Panc1 (cell line): ENCODE results near the gene MAPRE2. TPM values are rescaled to one million over a fixed set of nuclear protein-coding genes. Genes with fewer than 3 reads are reported as not detected.

ENCODE experiments used
- ATAC-seq: fragments of 200-7000 bp; cut with Tn5 transposase; 2 replicates; pipeline ENCODE4 v1.9.1; 2020; ENCODE audit warnings: mild to moderate bottlenecking, moderate library complexity
- BruUV-seq: library from RNA; stranded (reverse); fragments of 400-500 nt; replicated peaks from 2 replicates; lab custom pipeline; 2021; lab: Mats Ljungman, UMichigan
- CTCF ChIA-PET: fragments of 300-600 bp; sonication (Branson Sonifier 250); formaldehyde crosslinking; loops from one replicate; lab custom pipeline; 2022; ENCODE audit warnings: antibody characterized with exemption; lab: Charles Lee
- POLR2A ChIA-PET: fragments of 300-600 bp; sonication (Branson Sonifier 250); formaldehyde crosslinking; loops from one replicate; lab custom pipeline; 2022; ENCODE audit warnings: antibody characterized with exemption; lab: Charles Lee
- DNase-seq: peaks from one replicate; pipeline ENCODE4 v3.0.0-alpha.2; 2010; ENCODE audit warnings: low read depth, low spot score
- H3K27ac ChIP-seq: 2 replicates; pipeline ENCODE4 v1.5.1; 2011; ENCODE audit warnings: mild to moderate bottlenecking, low read length, inconsistent platforms
- H3K27me3 ChIP-seq: fragments of 200-500 bp; sonication (Bioruptor generic); 2 replicates; pipeline ENCODE4 v1.6.0; 2014; ENCODE audit warnings: low read length, inconsistent platforms; ENCODE audit not compliant: control insufficient read depth, insufficient read depth
- H3K36me3 ChIP-seq: fragments of 200-500 bp; sonication (Bioruptor generic); 2 replicates; pipeline ENCODE4 v1.5.1; 2014; ENCODE audit warnings: inconsistent platforms, mild to moderate bottlenecking, low read length, moderate library complexity; ENCODE audit not compliant: control insufficient read depth, insufficient read depth
- H3K4me1 ChIP-seq: 2 replicates; pipeline ENCODE4 v1.5.1; 2011; ENCODE audit warnings: inconsistent platforms, mild to moderate bottlenecking, low read length, moderate library complexity; ENCODE audit not compliant: control insufficient read depth, insufficient read depth
- H3K4me3 ChIP-seq, 2 experiments: 2 replicates each; pipeline ENCODE4 v1.5.1; 2011 to 2012; ENCODE audit warnings: low read depth in 2 of 2, low read length in 2 of 2, mild to moderate bottlenecking in 2 of 2, inconsistent platforms in 1 of 2, moderate library complexity in 1 of 2
- H3K9me3 ChIP-seq: fragments of 200-500 bp; sonication (Bioruptor generic); 2 replicates; pipeline ENCODE4 v1.5.1; 2014; ENCODE audit warnings: low read depth, mild to moderate bottlenecking, inconsistent platforms, low read length, moderate library complexity; ENCODE audit not compliant: control insufficient read depth, insufficient read depth
- POLR2AphosphoS5 ChIP-seq: IDR thresholded peaks from 2 replicates; pipeline ENCODE4 v1.6.1; 2012; ENCODE audit warnings: mild to moderate bottlenecking, low read depth, low read length, moderate library complexity
- SIN3A ChIP-seq: IDR thresholded peaks from 2 replicates; pipeline ENCODE4 v1.6.1; 2012; ENCODE audit warnings: low read depth, mild to moderate bottlenecking, low read length, moderate library complexity, borderline replicate concordance; ENCODE audit not compliant: insufficient read depth
- TCF7L2 ChIP-seq: IDR thresholded peaks from 2 replicates; pipeline ENCODE4 v1.6.1; 2011; ENCODE audit warnings: mild to moderate bottlenecking, low read depth, low read length, inconsistent platforms
- in situ Hi-C: cut with HindIII; loops from 2 replicates; pipeline ENCODE4 v1.10.0; 2016; ENCODE audit warnings: low sequenced_read_pairs, low pct_unique_long_range_greater_than_20kb
- intact Hi-C: fragments of 100-400 bp; cut with micrococcal nuclease; formaldehyde crosslinking; loops from one replicate; pipeline ENCODE4 v1.10.0; 2022; ENCODE audit not compliant: unreplicated experiment
- total RNA-seq: library from RNA; stranded (reverse); gene quantifications from one replicate; pipeline ENCODE4 v1.2.1, GENCODE V29; 2021; ENCODE audit not compliant: unreplicated experiment
- TF ChIP-seq, protein P1 (sequence below), 2 experiments: IDR thresholded peaks; 2 replicates each; pipeline ENCODE4 v1.6.1; 2011 to 2012; ENCODE audit warnings: low read depth in 2 of 2, control low read depth in 1 of 2, low read length in 1 of 2, mild to moderate bottlenecking in 1 of 2, moderate library complexity in 1 of 2; ENCODE audit not compliant: insufficient read depth in 1 of 2
- TF ChIP-seq, protein P2 (sequence below): fragments of 450-650 bp; IDR thresholded peaks from 2 replicates; pipeline ENCODE4 v1.5.1; 2017; ENCODE audit warnings: mild to moderate bottlenecking

MAPRE2 gene
- total RNA-seq, 1 experiment from 2014 or later = 14.1 TPM

DNA sequence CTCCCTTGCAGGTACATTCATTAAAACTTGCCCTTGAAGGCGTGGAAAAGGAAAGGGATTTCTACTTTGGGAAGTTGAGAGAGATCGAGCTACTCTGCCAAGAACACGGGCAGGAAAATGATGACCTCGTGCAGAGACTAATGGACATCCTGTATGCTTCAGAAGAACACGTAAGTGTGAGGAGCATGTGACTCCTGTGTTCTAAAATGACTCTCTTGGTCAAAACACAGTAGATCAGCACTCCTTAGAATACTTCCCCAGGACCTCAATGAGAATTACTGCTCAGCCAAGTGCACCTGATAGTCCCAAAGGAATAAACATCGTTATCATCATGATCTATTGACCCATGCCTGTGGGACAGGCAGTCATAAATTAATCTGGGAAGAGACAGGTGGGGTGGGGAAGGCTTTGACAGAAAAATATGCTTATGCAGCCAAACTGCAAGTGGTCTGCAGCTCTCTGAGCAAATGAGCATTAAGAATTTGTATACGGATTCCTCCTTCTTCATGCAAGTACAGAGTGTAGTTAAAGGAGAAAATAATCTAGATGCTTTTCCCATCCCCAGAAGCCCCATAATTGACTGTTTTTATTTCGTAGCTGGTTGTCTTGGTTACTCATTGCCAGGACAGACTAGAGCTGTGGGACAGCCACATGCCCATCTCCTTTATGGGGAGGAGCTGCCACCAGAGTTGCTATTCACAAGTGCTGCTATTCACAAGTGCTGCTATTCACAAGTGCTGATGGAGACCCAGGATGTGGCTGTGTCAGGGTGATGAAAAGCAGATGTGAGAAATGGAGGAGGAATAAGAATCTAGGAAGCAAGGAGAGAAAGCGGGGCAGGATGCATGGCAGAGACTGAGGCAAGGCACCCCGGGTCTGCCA, 91.0 kb downstream of the MAPRE2 start:
- TF ChIP-seq POLR2AphosphoS5 (no peak), TCF7L2 (no peak), SIN3A (no peak)
- TF ChIP-seq, protein P1, sequence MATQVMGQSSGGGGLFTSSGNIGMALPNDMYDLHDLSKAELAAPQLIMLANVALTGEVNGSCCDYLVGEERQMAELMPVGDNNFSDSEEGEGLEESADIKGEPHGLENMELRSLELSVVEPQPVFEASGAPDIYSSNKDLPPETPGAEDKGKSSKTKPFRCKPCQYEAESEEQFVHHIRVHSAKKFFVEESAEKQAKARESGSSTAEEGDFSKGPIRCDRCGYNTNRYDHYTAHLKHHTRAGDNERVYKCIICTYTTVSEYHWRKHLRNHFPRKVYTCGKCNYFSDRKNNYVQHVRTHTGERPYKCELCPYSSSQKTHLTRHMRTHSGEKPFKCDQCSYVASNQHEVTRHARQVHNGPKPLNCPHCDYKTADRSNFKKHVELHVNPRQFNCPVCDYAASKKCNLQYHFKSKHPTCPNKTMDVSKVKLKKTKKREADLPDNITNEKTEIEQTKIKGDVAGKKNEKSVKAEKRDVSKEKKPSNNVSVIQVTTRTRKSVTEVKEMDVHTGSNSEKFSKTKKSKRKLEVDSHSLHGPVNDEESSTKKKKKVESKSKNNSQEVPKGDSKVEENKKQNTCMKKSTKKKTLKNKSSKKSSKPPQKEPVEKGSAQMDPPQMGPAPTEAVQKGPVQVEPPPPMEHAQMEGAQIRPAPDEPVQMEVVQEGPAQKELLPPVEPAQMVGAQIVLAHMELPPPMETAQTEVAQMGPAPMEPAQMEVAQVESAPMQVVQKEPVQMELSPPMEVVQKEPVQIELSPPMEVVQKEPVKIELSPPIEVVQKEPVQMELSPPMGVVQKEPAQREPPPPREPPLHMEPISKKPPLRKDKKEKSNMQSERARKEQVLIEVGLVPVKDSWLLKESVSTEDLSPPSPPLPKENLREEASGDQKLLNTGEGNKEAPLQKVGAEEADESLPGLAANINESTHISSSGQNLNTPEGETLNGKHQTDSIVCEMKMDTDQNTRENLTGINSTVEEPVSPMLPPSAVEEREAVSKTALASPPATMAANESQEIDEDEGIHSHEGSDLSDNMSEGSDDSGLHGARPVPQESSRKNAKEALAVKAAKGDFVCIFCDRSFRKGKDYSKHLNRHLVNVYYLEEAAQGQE (IDR thresholded peaks at IDR 0.05; ENCODE audit: insufficient read depth in 1 of 2, low read depth in 2 of 2, low read length in 1 of 2) = no peak
- TF ChIP-seq, protein P2, sequence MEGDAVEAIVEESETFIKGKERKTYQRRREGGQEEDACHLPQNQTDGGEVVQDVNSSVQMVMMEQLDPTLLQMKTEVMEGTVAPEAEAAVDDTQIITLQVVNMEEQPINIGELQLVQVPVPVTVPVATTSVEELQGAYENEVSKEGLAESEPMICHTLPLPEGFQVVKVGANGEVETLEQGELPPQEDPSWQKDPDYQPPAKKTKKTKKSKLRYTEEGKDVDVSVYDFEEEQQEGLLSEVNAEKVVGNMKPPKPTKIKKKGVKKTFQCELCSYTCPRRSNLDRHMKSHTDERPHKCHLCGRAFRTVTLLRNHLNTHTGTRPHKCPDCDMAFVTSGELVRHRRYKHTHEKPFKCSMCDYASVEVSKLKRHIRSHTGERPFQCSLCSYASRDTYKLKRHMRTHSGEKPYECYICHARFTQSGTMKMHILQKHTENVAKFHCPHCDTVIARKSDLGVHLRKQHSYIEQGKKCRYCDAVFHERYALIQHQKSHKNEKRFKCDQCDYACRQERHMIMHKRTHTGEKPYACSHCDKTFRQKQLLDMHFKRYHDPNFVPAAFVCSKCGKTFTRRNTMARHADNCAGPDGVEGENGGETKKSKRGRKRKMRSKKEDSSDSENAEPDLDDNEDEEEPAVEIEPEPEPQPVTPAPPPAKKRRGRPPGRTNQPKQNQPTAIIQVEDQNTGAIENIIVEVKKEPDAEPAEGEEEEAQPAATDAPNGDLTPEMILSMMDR = no peak
- no peaks in the 10 kb centered on the region for H3K9me3 ChIP-seq
- no peaks in the 10 kb centered on the region for H3K36me3 ChIP-seq
- intact Hi-C loops (no loop called here), in situ Hi-C loops (no loop called here)
- H3K27me3 ChIP-seq = no peaks in the 10 kb centered on the region
- no peaks in the 10 kb centered on the region for H3K4me1 ChIP-seq
- ChIA-PET POLR2A (no interaction called here), CTCF (no interaction called here)
- ATAC-seq (no peak), DNase-seq (no peak)
- no peak overlapping the region for H3K27ac ChIP-seq
- BruUV-seq = no TSS peak
- no peak overlapping the region for H3K4me3 ChIP-seq

- H3K9me3 ChIP-seq = no peaks in the 10 kb centered on the region
- H3K36me3 ChIP-seq = no peaks in the 10 kb centered on the region
- TF ChIP-seq, protein P1 (IDR thresholded peaks at IDR 0.05; ENCODE audit: insufficient read depth in 1 of 2, low read depth in 2 of 2, low read length in 1 of 2) = no peak
- no peak for TF ChIP-seq POLR2AphosphoS5
- no peak for TF ChIP-seq SIN3A
- TF ChIP-seq, protein P2 = no peak
- TF ChIP-seq TCF7L2 = no peak
- H3K4me3 ChIP-seq = no peak overlapping the region
- no peaks in the 10 kb centered on the region for H3K27me3 ChIP-seq
- ChIA-PET POLR2A (no interaction called here), CTCF (no interaction called here)
- H3K27ac ChIP-seq = no peak overlapping the region
- intact Hi-C loops (no loop called here), in situ Hi-C loops (no loop called here)
- BruUV-seq = no TSS peak
- DNase-seq (no peak), ATAC-seq (no peak)
- H3K4me1 ChIP-seq = no peaks in the 10 kb centered on the region
Measured at GRCh38 chr18:35134190-35134730, 93.0 kb downstream of the MAPRE2 start.
